ENCODE results near the gene ZC3H4.
"Not testable (repeated sequence)": the region's sequence is repeated elsewhere in the genome, so short reads cannot be mapped to it uniquely, and the experiment has no call there.

Gene ZC3H4

GRCh38 chr19:47151627-47152026 lies 38.1 kb upstream of the ZC3H4 start:
- Histone ChIP-seq H3K4me1 (ENCODE audit: control insufficient read depth, insufficient read depth, low read length) (peaks cover 27% of the 10 kb centered on the region), H3K36me3 (ENCODE audit: control insufficient read depth in 2 of 2, insufficient read depth in 2 of 2, low read length in 2 of 2) (peaks cover 3 to 12% of the 10 kb centered on the region in 2 donors)

GRCh38 chr19:47146920-47147319 lies 33.3 kb upstream of the ZC3H4 start:
- H3K27ac ChIP-seq (ENCODE audit: low read length): no peak overlapping the region
- H3K4me1 ChIP-seq (ENCODE audit: control insufficient read depth, insufficient read depth, low read length): peaks cover 31% of the 10 kb centered on the region
- no peaks in the 10 kb centered on the region for H3K9me3 ChIP-seq (ENCODE audit: control insufficient read depth in 2 of 2, low read length in 2 of 2)
- H3K9ac ChIP-seq (ENCODE audit: low read length in 2 of 2): no peak overlapping the region
- H3K36me3 ChIP-seq (ENCODE audit: control insufficient read depth in 2 of 2, insufficient read depth in 2 of 2, low read length in 2 of 2): peaks cover 13 to 25% of the 10 kb centered on the region in 2 donors
- no peak overlapping the region for H3K4me3 ChIP-seq (ENCODE audit: low read length in 2 of 2)
- H3K27me3 ChIP-seq (ENCODE audit: control insufficient read depth in 1 of 2, insufficient read depth in 2 of 2, low read length in 2 of 2): no peaks in the 10 kb centered on the region

More at GRCh38 chr19:47151627-47152026, 38.1 kb upstream of the ZC3H4 start:
- no peaks in the 10 kb centered on the region for H3K27me3 ChIP-seq (ENCODE audit: control insufficient read depth in 1 of 2, insufficient read depth in 2 of 2, low read length in 2 of 2)
- peak overlapping the region; percentile 8 for H3K27ac ChIP-seq (ENCODE audit: low read length)
- H3K9ac ChIP-seq (ENCODE audit: low read length in 2 of 2): no peak overlapping the region
- H3K4me3 ChIP-seq (ENCODE audit: low read length in 2 of 2): no peak overlapping the region
- H3K9me3 ChIP-seq (ENCODE audit: control insufficient read depth in 2 of 2, low read length in 2 of 2): no peaks in the 10 kb centered on the region

GRCh38 chr19:47145639-47146486 lies 32.3 kb upstream of the ZC3H4 start:
- H3K4me1 ChIP-seq (ENCODE audit: control insufficient read depth, insufficient read depth, low read length): peaks cover 30% of the 10 kb centered on the region
- peaks cover 13 to 25% of the 10 kb centered on the region in 2 donors for H3K36me3 ChIP-seq (ENCODE audit: control insufficient read depth in 2 of 2, insufficient read depth in 2 of 2, low read length in 2 of 2)
- H3K27ac ChIP-seq (ENCODE audit: low read length): no peak overlapping the region
- H3K4me3 ChIP-seq (ENCODE audit: low read length in 2 of 2): no peak overlapping the region
- no peaks in the 10 kb centered on the region for H3K9me3 ChIP-seq (ENCODE audit: control insufficient read depth in 2 of 2, low read length in 2 of 2)
- H3K27me3 ChIP-seq (ENCODE audit: control insufficient read depth in 1 of 2, insufficient read depth in 2 of 2, low read length in 2 of 2): no peaks in the 10 kb centered on the region
- no peak overlapping the region for H3K9ac ChIP-seq (ENCODE audit: low read length in 2 of 2)

- Histone ChIP-seq H3K4me1 (ENCODE audit: control insufficient read depth, insufficient read depth, low read length) (peaks cover 31% of the 10 kb centered on the region), H3K36me3 (ENCODE audit: control insufficient read depth in 2 of 2, insufficient read depth in 2 of 2, low read length in 2 of 2) (peaks cover 13 to 23% of the 10 kb centered on the region in 2 donors)
These were observed 31.1 kb upstream of the ZC3H4 start for GRCh38 chr19:47144630-47145029.

GRCh38 chr19:47143322-47144073 lies 29.9 kb upstream of the ZC3H4 start:
- H3K27me3 ChIP-seq (ENCODE audit: control insufficient read depth in 1 of 2, insufficient read depth in 2 of 2, low read length in 2 of 2): no peaks in the 10 kb centered on the region
- peak overlapping the region; percentile 76 for H3K27ac ChIP-seq (ENCODE audit: low read length)
- H3K4me3 ChIP-seq (ENCODE audit: low read length in 2 of 2): peak overlapping the region in 1 of 2 donors; percentile 40
- peaks cover 13 to 23% of the 10 kb centered on the region in 2 donors for H3K36me3 ChIP-seq (ENCODE audit: control insufficient read depth in 2 of 2, insufficient read depth in 2 of 2, low read length in 2 of 2)
- H3K9ac ChIP-seq (ENCODE audit: low read length in 2 of 2): peak overlapping the region; percentile 6 to 21
- no peaks in the 10 kb centered on the region for H3K9me3 ChIP-seq (ENCODE audit: control insufficient read depth in 2 of 2, low read length in 2 of 2)
- peaks cover 29% of the 10 kb centered on the region for H3K4me1 ChIP-seq (ENCODE audit: control insufficient read depth, insufficient read depth, low read length)

More at GRCh38 chr19:47144630-47145029, 31.1 kb upstream of the ZC3H4 start:
- Histone ChIP-seq H3K27me3 (ENCODE audit: control insufficient read depth in 1 of 2, insufficient read depth in 2 of 2, low read length in 2 of 2) (no peaks in the 10 kb centered on the region), H3K9ac (ENCODE audit: low read length in 2 of 2) (no peak overlapping the region), H3K9me3 (ENCODE audit: control insufficient read depth in 2 of 2, low read length in 2 of 2) (no peaks in the 10 kb centered on the region), H3K27ac (ENCODE audit: low read length) (no peak overlapping the region), H3K4me3 (ENCODE audit: low read length in 2 of 2) (no peak overlapping the region)

- Histone ChIP-seq H3K27me3 (ENCODE audit: control insufficient read depth in 1 of 2, insufficient read depth in 2 of 2, low read length in 2 of 2) (no peaks in the 10 kb centered on the region), H3K4me1 (ENCODE audit: control insufficient read depth, insufficient read depth, low read length) (peaks cover 29% of the 10 kb centered on the region), H3K27ac (ENCODE audit: low read length) (peak overlapping the region; percentile 76), H3K9ac (ENCODE audit: low read length in 2 of 2) (no peak overlapping the region), H3K9me3 (ENCODE audit: control insufficient read depth in 2 of 2, low read length in 2 of 2) (no peaks in the 10 kb centered on the region), H3K4me3 (ENCODE audit: low read length in 2 of 2) (no peak overlapping the region), H3K36me3 (ENCODE audit: control insufficient read depth in 2 of 2, insufficient read depth in 2 of 2, low read length in 2 of 2) (peaks cover 9 to 23% of the 10 kb centered on the region in 2 donors)
These were observed 29.2 kb upstream of the ZC3H4 start for GRCh38 chr19:47142779-47143178.

- Histone ChIP-seq H3K4me1 (ENCODE audit: control insufficient read depth, insufficient read depth, low read length) (peaks cover 29% of the 10 kb centered on the region), H3K4me3 (ENCODE audit: low read length in 2 of 2) (no peak overlapping the region), H3K9ac (ENCODE audit: low read length in 2 of 2) (no peak overlapping the region), H3K27ac (ENCODE audit: low read length) (no peak overlapping the region), H3K27me3 (ENCODE audit: control insufficient read depth in 1 of 2, insufficient read depth in 2 of 2, low read length in 2 of 2) (no peaks in the 10 kb centered on the region), H3K9me3 (ENCODE audit: control insufficient read depth in 2 of 2, low read length in 2 of 2) (no peaks in the 10 kb centered on the region), H3K36me3 (ENCODE audit: control insufficient read depth in 2 of 2, insufficient read depth in 2 of 2, low read length in 2 of 2) (peaks cover 9 to 21% of the 10 kb centered on the region in 2 donors)
These were observed 28.1 kb upstream of the ZC3H4 start for GRCh38 chr19:47141695-47142094.

- not testable (repeated sequence) for H3K9me3 ChIP-seq (ENCODE audit: control insufficient read depth in 2 of 2, low read length in 2 of 2); H3K27me3 ChIP-seq (ENCODE audit: control insufficient read depth in 1 of 2, insufficient read depth in 2 of 2, low read length in 2 of 2); H3K9ac ChIP-seq (ENCODE audit: low read length in 2 of 2); H3K4me3 ChIP-seq (ENCODE audit: low read length in 2 of 2)
- peaks cover 29% of the 10 kb centered on the region for H3K4me1 ChIP-seq (ENCODE audit: control insufficient read depth, insufficient read depth, low read length)
- peak overlapping the region; percentile 37 for H3K27ac ChIP-seq (ENCODE audit: low read length)
- peaks cover 9 to 18% of the 10 kb centered on the region in 2 donors for H3K36me3 ChIP-seq (ENCODE audit: control insufficient read depth in 2 of 2, insufficient read depth in 2 of 2, low read length in 2 of 2)
These were observed 27.7 kb upstream of the ZC3H4 start for GRCh38 chr19:47141252-47141651.

GRCh38 chr19:47135156-47135555 lies 21.6 kb upstream of the ZC3H4 start:
- H3K27ac ChIP-seq (ENCODE audit: low read length): no peak overlapping the region
- H3K4me1 ChIP-seq (ENCODE audit: control insufficient read depth, insufficient read depth, low read length): peaks cover 16% of the 10 kb centered on the region
- no peaks in the 10 kb centered on the region for H3K36me3 ChIP-seq (ENCODE audit: control insufficient read depth in 2 of 2, insufficient read depth in 2 of 2, low read length in 2 of 2)
- no peak overlapping the region for H3K9ac ChIP-seq (ENCODE audit: low read length in 2 of 2)
- H3K27me3 ChIP-seq (ENCODE audit: control insufficient read depth in 1 of 2, insufficient read depth in 2 of 2, low read length in 2 of 2): no peaks in the 10 kb centered on the region
- no peaks in the 10 kb centered on the region for H3K9me3 ChIP-seq (ENCODE audit: control insufficient read depth in 2 of 2, low read length in 2 of 2)
- no peak overlapping the region for H3K4me3 ChIP-seq (ENCODE audit: low read length in 2 of 2)

GRCh38 chr19:47134545-47134944 lies 21.0 kb upstream of the ZC3H4 start:
- Histone ChIP-seq H3K9me3 (ENCODE audit: control insufficient read depth in 2 of 2, low read length in 2 of 2) (no peaks in the 10 kb centered on the region), H3K9ac (ENCODE audit: low read length in 2 of 2) (peak overlapping the region in 1 of 2 donors; percentile 45), H3K4me3 (ENCODE audit: low read length in 2 of 2) (no peak overlapping the region), H3K4me1 (ENCODE audit: control insufficient read depth, insufficient read depth, low read length) (peaks cover 16% of the 10 kb centered on the region), H3K36me3 (ENCODE audit: control insufficient read depth in 2 of 2, insufficient read depth in 2 of 2, low read length in 2 of 2) (no peaks in the 10 kb centered on the region), H3K27me3 (ENCODE audit: control insufficient read depth in 1 of 2, insufficient read depth in 2 of 2, low read length in 2 of 2) (no peaks in the 10 kb centered on the region), H3K27ac (ENCODE audit: low read length) (no peak overlapping the region)
